Measurements from ENCODE around the gene JMJD8. TPM values are rescaled to one million over a fixed set of nuclear protein-coding genes. Genes with fewer than 3 reads are reported as not detected.

Gene JMJD8
- total RNA-seq, 4 donors from 2014 or later, result 72.8 to 156 (median 124) TPM

- 12 to 14% methylated on average over 21 to 22 of the region's 25 CpGs for WGBS, 2 donors
- H3K4me1 ChIP-seq, result peaks cover 15 to 19% of the 10 kb centered on the region in 2 donors
- no peaks in the 10 kb centered on the region for H3K27me3 ChIP-seq
- H3K9me3 ChIP-seq, result no peaks in the 10 kb centered on the region
- no peak overlapping the region for H3K27ac ChIP-seq
- peak; percentile 69 to 95 (median 88) for TF ChIP-seq CTCF (IDR thresholded peaks at IDR 0.05)
- TF ChIP-seq POLR2A (IDR thresholded peaks at IDR 0.05), result no peak
- no peak overlapping the region for H3K4me3 ChIP-seq (replicated peaks in 1 of 3)
- intact Hi-C loops (cut with DNase I), result loop anchor here (2.0 to 10.0 kb wide), 2 partner anchors 73 to 343 kb away; no protein-coding TSS in a partner anchor
- DNase-seq, result peak; percentile 71 to 73
- no peaks in the 10 kb centered on the region for H3K36me3 ChIP-seq
These were observed 27.6 kb upstream of the JMJD8 start for GRCh38 chr16:711548-712320.

GRCh38 chr16:711084-711483 is 26.9 kb upstream of the JMJD8 start:
- WGBS, 2 donors, result 70 to 80% methylated on average over 9 of the region's 12 CpGs
- intact Hi-C loops (cut with DNase I), result loop anchor here (2.0 to 10.0 kb wide), 2 partner anchors 74 to 344 kb away; no protein-coding TSS in a partner anchor
- Histone ChIP-seq H3K4me3 (replicated peaks in 1 of 3) (no peak overlapping the region), H3K36me3 (no peaks in the 10 kb centered on the region), H3K27me3 (peaks cover 4% of the 10 kb centered on the region), H3K9me3 (no peaks in the 10 kb centered on the region), H3K4me1 (peaks cover 8 to 12% of the 10 kb centered on the region in 2 donors), H3K27ac (no peak overlapping the region)
- TF ChIP-seq CTCF (IDR thresholded peaks at IDR 0.05) (no peak), POLR2A (IDR thresholded peaks at IDR 0.05) (no peak)
- DNase-seq, result no peak

DNA sequence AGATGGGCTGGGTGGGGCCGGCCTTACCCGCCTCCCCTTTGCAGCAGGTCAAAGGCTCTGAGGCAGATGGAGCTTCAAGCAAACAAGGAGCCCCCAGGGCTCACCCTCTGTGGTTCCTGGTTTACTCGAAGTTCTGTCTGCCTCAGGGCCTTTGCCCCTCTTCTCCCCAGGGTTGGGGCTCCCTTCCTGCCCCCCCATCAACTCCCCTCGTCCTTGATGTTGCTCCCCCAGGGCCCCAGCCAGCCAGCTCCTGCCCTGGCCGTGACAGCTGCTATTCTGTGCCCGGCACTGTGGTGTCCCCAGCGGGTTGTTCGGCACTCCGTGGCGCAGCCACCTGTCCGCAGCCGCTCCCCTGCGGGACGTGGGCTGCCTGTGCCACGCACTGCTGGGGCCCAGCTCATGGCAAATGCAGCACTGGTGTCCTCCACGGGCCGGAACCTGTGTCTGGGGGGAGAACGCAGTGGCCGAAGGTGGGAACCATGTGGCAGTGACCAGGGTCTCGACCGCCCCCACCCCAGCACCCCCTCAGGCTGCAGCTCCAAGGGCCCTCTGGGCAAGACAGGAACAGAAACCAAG is 26.5 kb upstream of the JMJD8 start:
- DNase-seq, result no peak
- no peaks in the 10 kb centered on the region for H3K9me3 ChIP-seq
- intact Hi-C loops (cut with DNase I), result loop anchor here (2.0 to 10.0 kb wide), 2 partner anchors 74 to 344 kb away; no protein-coding TSS in a partner anchor
- H3K36me3 ChIP-seq, result no peaks in the 10 kb centered on the region
- 57 to 65% methylated on average over 5 of the region's 21 CpGs for WGBS, 2 donors
- H3K27me3 ChIP-seq, result peaks cover 6% of the 10 kb centered on the region
- TF ChIP-seq CTCF (IDR thresholded peaks at IDR 0.05) (no peak), POLR2A (IDR thresholded peaks at IDR 0.05) (no peak)
- peaks cover 5 to 8% of the 10 kb centered on the region in 2 donors for H3K4me1 ChIP-seq
- no peak overlapping the region for H3K4me3 ChIP-seq (replicated peaks in 1 of 3)
- H3K27ac ChIP-seq, result no peak overlapping the region

- peaks cover 6% of the 10 kb centered on the region for H3K27me3 ChIP-seq
- 28% methylated on average over 12 to 26 of the region's 30 CpGs for WGBS, 2 donors
- TF ChIP-seq CTCF (IDR thresholded peaks at IDR 0.05), result no peak
- no peak for TF ChIP-seq POLR2A (IDR thresholded peaks at IDR 0.05)
- no peak for DNase-seq
- H3K9me3 ChIP-seq, result no peaks in the 10 kb centered on the region
- H3K4me3 ChIP-seq (replicated peaks in 1 of 3), result no peak overlapping the region
- intact Hi-C loops (cut with DNase I), result loop anchor here (2.0 to 10.0 kb wide), 3 partner anchors 75 to 485 kb away; no protein-coding TSS in a partner anchor
- H3K27ac ChIP-seq, result no peak overlapping the region
- H3K36me3 ChIP-seq, result no peaks in the 10 kb centered on the region
- peaks cover 5 to 16% of the 10 kb centered on the region in 2 donors for H3K4me1 ChIP-seq
These were observed 25.7 kb upstream of the JMJD8 start for GRCh38 chr16:709566-710499.

Data from thyroid gland (tissue), 4 donors.